K562 (cell line): ENCODE measurements around the gene OR10C1. TPM values are rescaled to one million over a fixed set of nuclear protein-coding genes. Genes with fewer than 3 reads are reported as not detected.

ENCODE experiments used
- ATAC-seq: fragments of 200-7000 bp; cut with Tn5 transposase; 3 replicates; pipeline ENCODE4 v1.9.1; 2020; ENCODE audit warnings: moderate library complexity
- BruUV-seq: library from RNA; stranded (reverse); fragments of 400-500 nt; replicated peaks from 2 replicates; lab custom pipeline; 2021; lab: Mats Ljungman, UMichigan
- CTCF ChIA-PET: fragments of 300-600 bp; formaldehyde crosslinking; extraction: SDS; loops from one replicate; lab custom pipeline; 2021; ENCODE audit warnings: low intra/inter-chr PET ratio; lab: Yijun Ruan, JAX
- POLR2A ChIA-PET: fragments of 300-600, 350-650 bp; sonication (Branson Sonifier 250); formaldehyde crosslinking; extraction: SDS; loops from one replicate; lab custom pipeline; 2021; ENCODE audit warnings: antibody characterized with exemption, inconsistent platforms; lab: Yijun Ruan, JAX
- DNase-seq, 4 experiments: peaks; one replicate each; pipeline versions ENCODE4 v3.0.0 to v3.0.0-alpha.2; 2011 to 2018; ENCODE audit warnings: low spot score in 3 of 4, mixed read lengths in 3 of 4; ENCODE audit errors: extremely low read depth in 1 of 4
- FAIRE-seq: peaks from 2 replicates; lab custom pipeline; 2011; peaks lifted over from hg19 to GRCh38; lab: Jason Lieb, UNC
- H2AFZ ChIP-seq: 2 replicates; pipeline ENCODE4 v1.6.0; 2011; ENCODE audit warnings: low read depth, low read length, control low read depth, inconsistent platforms
- H3K27ac ChIP-seq: fragments of 200-600 bp; 3 replicates; pipeline ENCODE4 v1.8.0; 2011; ENCODE audit warnings: low read depth, mild to moderate bottlenecking, control low read depth, inconsistent platforms, low read length, moderate library complexity, mixed read lengths; ENCODE audit errors: extremely low read depth
- H3K27me3 ChIP-seq, 2 experiments: fragments of 300-600 bp in 1 of 2; 2 replicates in 1 of 2; 3 replicates in 1 of 2; pipeline versions ENCODE4 v1.6.0 to v1.8.0; 2011; ENCODE audit warnings: inconsistent platforms in 2 of 2, low read length in 2 of 2, mild to moderate bottlenecking in 1 of 2, mixed read lengths in 1 of 2, moderate library complexity in 1 of 2; ENCODE audit not compliant: control insufficient read depth in 2 of 2, insufficient read depth in 2 of 2
- H3K36me3 ChIP-seq: fragments of 300-600 bp; 3 replicates; pipeline ENCODE4 v1.8.0; 2011; ENCODE audit warnings: mild to moderate bottlenecking, low read length, inconsistent platforms; ENCODE audit not compliant: control insufficient read depth, insufficient read depth
- H3K4me1 ChIP-seq, 2 experiments: fragments of 200-600 bp in 1 of 2; replicated peaks in 1 of 2; 2 replicates in 1 of 2; 3 replicates in 1 of 2; pipeline versions ENCODE4 v1.5.1 to v1.8.0; 2011; ENCODE audit warnings: inconsistent platforms in 2 of 2, low read length in 2 of 2, mild to moderate bottlenecking in 1 of 2, mixed read lengths in 1 of 2, moderate library complexity in 1 of 2; ENCODE audit not compliant: control insufficient read depth in 2 of 2, insufficient read depth in 2 of 2
- H3K4me2 ChIP-seq: 2 replicates; pipeline ENCODE4 v1.6.1; 2011; ENCODE audit warnings: low read length, control low read depth, inconsistent platforms, mixed read lengths; ENCODE audit not compliant: insufficient read depth
- H3K4me3 ChIP-seq: fragments of 200-600 bp; sonication (generic), shearing (Covaris generic); 2 replicates; pipeline ENCODE4 v1.5.1; 2016; ENCODE audit warnings: control low read depth, inconsistent platforms
- H3K79me2 ChIP-seq: fragments of 200-600 bp; 3 replicates; pipeline ENCODE4 v1.8.0; 2011; ENCODE audit warnings: low read length, inconsistent platforms; ENCODE audit not compliant: control insufficient read depth, insufficient read depth
- H3K9ac ChIP-seq, 2 experiments: 2 replicates each; pipeline versions ENCODE4 v1.6.0 to v1.6.1; 2011; ENCODE audit warnings: low read depth in 2 of 2, low read length in 2 of 2, control low read depth in 1 of 2, inconsistent platforms in 1 of 2, mild to moderate bottlenecking in 1 of 2, mixed read lengths in 1 of 2; ENCODE audit not compliant: insufficient read depth in 1 of 2
- H3K9me1 ChIP-seq: one replicate; pipeline ENCODE4 v1.6.0; 2011; ENCODE audit warnings: inconsistent platforms, mild to moderate bottlenecking, low read length, moderate library complexity; ENCODE audit not compliant: control insufficient read depth, insufficient read depth
- H3K9me3 ChIP-seq: replicated peaks from 2 replicates; pipeline ENCODE4 v1.5.1; 2011; ENCODE audit warnings: low read depth, low read length, inconsistent platforms; ENCODE audit not compliant: control insufficient read depth, insufficient read depth
- H4K20me1 ChIP-seq: replicated peaks from 2 replicates; pipeline ENCODE4 v1.6.1; 2011; ENCODE audit warnings: low read length, inconsistent platforms, mixed read lengths; ENCODE audit not compliant: control insufficient read depth, insufficient read depth
- CREB1 ChIP-seq, 2 experiments: sonication (generic) in 1 of 2; formaldehyde crosslinking in 1 of 2; IDR thresholded peaks; 2 replicates each; pipeline versions ENCODE4 v1.6.1 to v1.8.0; 2012 to 2022; ENCODE audit warnings: inconsistent platforms in 1 of 2, mild to moderate bottlenecking in 1 of 2, missing genetic modification reagents in 1 of 2, moderate library complexity in 1 of 2
- E2F3 ChIP-seq: fragments of 250-450 bp; sonication (Bioruptor Pico); IDR thresholded peaks from 2 replicates; pipeline ENCODE4 v1.4.0; 2020; ENCODE audit warnings: mild to moderate bottlenecking
- FIP1L1 ChIP-seq: fragments of 200-400 bp; formaldehyde crosslinking; IDR thresholded peaks from 2 replicates; pipeline ENCODE4 v1.6.1; 2018; ENCODE audit warnings: mild to moderate bottlenecking, low read depth, low read length; ENCODE audit not compliant: poor library complexity, severe bottlenecking
- HDAC3 ChIP-seq: fragments of 450-650 bp; IDR thresholded peaks from 2 replicates; pipeline ENCODE4 v1.6.1; 2018; ENCODE audit warnings: borderline replicate concordance, mild to moderate bottlenecking, moderate library complexity; ENCODE audit not compliant: partially characterized antibody
- HNRNPH1 ChIP-seq: fragments of 200-400 bp; formaldehyde crosslinking; optimal IDR thresholded peaks from 2 replicates; pipeline ENCODE3; 2017; ENCODE audit warnings: low read depth, mild to moderate bottlenecking, low read length, moderate library complexity
- RBM34 ChIP-seq: fragments of 200-400 bp; formaldehyde crosslinking; IDR thresholded peaks from 2 replicates; pipeline ENCODE4 v1.6.1; 2018; ENCODE audit warnings: low read length, borderline replicate concordance; ENCODE audit not compliant: insufficient read depth
- SMC3 ChIP-seq: conservative IDR thresholded peaks from 2 replicates; pipeline ENCODE4 v1.6.1; 2011; ENCODE audit warnings: low read depth, low read length, improper control_type of control experiment; ENCODE audit not compliant: insufficient read depth
- TBP ChIP-seq: optimal IDR thresholded peaks from 2 replicates; pipeline ENCODE3; 2011; ENCODE audit warnings: low read depth, low read length, improper control_type of control experiment
- ZNF695 ChIP-seq: fragments of 450-650 bp; formaldehyde crosslinking; IDR thresholded peaks from 2 replicates; pipeline ENCODE4 v1.4.0; 2020; ENCODE audit warnings: mild to moderate bottlenecking, moderate library complexity
- in situ Hi-C: fragments of 300-500 bp; cut with MboI; formaldehyde crosslinking; loops from 4 replicates; pipeline ENCODE4 v1.15.0; 2018; ENCODE audit warnings: inconsistent platforms, mixed read lengths
- intact Hi-C: fragments of 100-400 bp; cut with micrococcal nuclease; formaldehyde crosslinking; loops from 2 replicates; pipeline ENCODE4 v1.14.2; 2022
- polyA plus RNA-seq, 8 experiments: library from polyadenylated mRNA; depleted of rRNA in 4 of 8; stranded (reverse) in 5 of 8; unstranded in 3 of 8; fragments of >200 nt; fragmentation: Nextera tagmentation in 2 of 8; fragmentation: Illumina TruSeq in 1 of 8; extraction: Ambion mirVana in 2 of 8; extraction: Trizol in 1 of 8; gene quantifications; 2 replicates each; pipeline versions ENCODE4 v1.2.1 to v1.2.3, GENCODE V29; 2011 to 2014; ENCODE audit warnings: inconsistent platforms in 1 of 8, missing spikeins in 1 of 8
- total RNA-seq, 7 experiments: library from RNA; depleted of rRNA in 6 of 7; stranded (reverse); fragments of >200 nt in 6 of 7; fragmentation: Illumina TruSeq in 2 of 7; extraction: Trizol in 2 of 7; gene quantifications; 2 replicates each; pipeline versions ENCODE4 v1.2.1 to v1.2.3, GENCODE V29; 2011 to 2021; ENCODE audit warnings: low replicate concordance in 1 of 7

Gene OR10C1
- total and polyA plus RNA-seq, 9 of the 15 experiments (the other 6 are each of a cell fraction or from before 2014, with no cell fraction given): not detected

DNA sequence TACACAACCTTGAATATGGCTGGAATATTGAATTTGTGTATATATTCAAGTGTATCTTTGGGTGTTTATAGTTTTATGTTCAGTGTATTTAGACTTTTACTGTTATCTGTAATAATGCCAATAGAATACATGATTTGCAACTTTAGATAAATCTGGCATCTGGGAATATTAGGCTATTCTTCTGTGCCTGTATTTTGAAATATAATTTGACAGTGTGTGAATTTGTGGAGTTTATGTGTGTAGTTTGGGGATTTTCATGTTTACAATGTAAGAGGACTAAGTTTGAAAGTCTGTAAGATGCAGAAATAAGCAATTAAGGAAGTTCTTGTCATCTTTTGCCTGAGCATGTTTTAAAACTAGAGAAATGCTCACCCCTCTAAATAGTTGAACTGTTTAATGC, at the start of gene OR10C1 (continued):
- TF ChIP-seq E2F3 (CRISPR knock-in tag) (no peak), ZNF695 (no peak), FIP1L1 (no peak), RBM34 (no peak)

DNA sequence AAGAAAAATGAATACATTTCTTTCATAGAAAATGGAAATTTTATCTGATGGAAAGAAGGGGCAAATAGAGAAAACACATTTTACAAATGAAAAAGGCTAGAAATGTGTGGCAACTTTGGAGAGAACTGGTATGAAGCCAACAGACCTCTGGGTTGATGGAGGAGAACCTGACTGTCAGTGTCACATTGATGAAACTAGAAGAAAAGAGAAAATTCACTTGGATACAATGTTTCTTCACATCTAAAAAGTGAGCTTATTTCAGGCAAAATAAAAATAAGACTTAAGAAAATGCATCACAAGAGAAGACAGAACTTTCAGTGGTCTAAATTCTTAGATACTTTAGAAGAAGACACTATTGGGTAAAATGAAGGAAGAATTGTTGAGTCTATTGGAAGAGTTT, 43.8 kb upstream of the OR10C1 start, which contains the start of gene OR12D2:
Gene OR12D2 (plus strand): TSS at position 301 of the 400 bp plus-strand sequence. CDS start 1,069 bp downstream, outside the sequence.
- peaks cover 2 to 12% of the 10 kb centered on the region in 2 experiments; a peak in 2 of 5 replicates for H3K27me3 ChIP-seq
- no TSS peak for BruUV-seq
- CTCF ChIA-PET: no interaction called here
- POLR2A ChIA-PET: interaction anchor here (1.2 kb wide), 1 partner anchor 15 kb away, joined by 3 read pairs; no protein-coding TSS in a partner anchor
- no peak within 1 kb of the TSS for H3K4me2 ChIP-seq
- no peak within 1 kb of the TSS for H3K9ac ChIP-seq
- H3K36me3 ChIP-seq: no peaks in the 10 kb centered on the region
- H3K79me2 ChIP-seq: no peaks in the 10 kb centered on the region
- no peaks in the 10 kb centered on the region for H3K9me3 ChIP-seq
- DNase-seq: no peak
- intact Hi-C loops: no loop called here
- no peaks in the 10 kb centered on the region for H3K9me1 ChIP-seq
- H3K4me1 ChIP-seq: no peaks in the 10 kb centered on the region
- no peaks in the 10 kb centered on the region for H4K20me1 ChIP-seq
- H2AFZ ChIP-seq: no peak within 1 kb of the TSS
- no peak for FAIRE-seq
- no peak for ATAC-seq
- H3K4me3 ChIP-seq: no peak within 1 kb of the TSS
- H3K27ac ChIP-seq: no peak within 1 kb of the TSS
- in situ Hi-C loops: no loop called here
- TF ChIP-seq HDAC3: no peak
- no peak for TF ChIP-seq TBP
- TF ChIP-seq SMC3: no peak
- TF ChIP-seq HNRNPH1: no peak
- no peak for TF ChIP-seq CREB1 (IDR thresholded peaks at IDR 0.05)
- TF ChIP-seq CREB1 (CRISPR knock-in tag; IDR thresholded peaks at IDR 0.05): no peak
